ENCODE data around the gene FOLR3. TPM values are rescaled to one million over a fixed set of nuclear protein-coding genes. Genes with fewer than 3 reads are reported as not detected.
"Not testable (repeated sequence)": the region's sequence is repeated elsewhere in the genome, so short reads cannot be mapped to it uniquely, and the experiment has no call there.

Gene FOLR3
- total RNA-seq, 2 donors from 2014 or later: not detected

DNA sequence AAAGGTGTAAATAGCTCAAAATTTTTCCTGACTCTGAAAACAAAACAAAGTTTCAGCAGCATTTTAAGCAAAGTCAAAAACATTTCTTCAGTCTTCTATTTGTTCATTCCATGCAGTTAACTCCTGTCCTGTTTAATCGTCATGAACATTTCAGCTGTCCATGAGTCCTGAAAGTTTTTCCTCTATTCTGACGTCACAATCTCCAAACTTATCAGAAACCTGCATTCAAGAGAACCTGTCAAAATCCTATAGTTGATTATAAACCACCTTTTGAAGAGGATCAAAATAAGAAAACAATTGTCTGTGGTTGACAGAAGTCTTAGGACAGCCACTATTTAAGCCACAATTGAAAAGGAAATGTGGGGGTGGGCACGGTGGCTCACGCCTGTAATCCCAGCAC, 15.4 kb downstream of the FOLR3 start:
- no peak for ATAC-seq (ENCODE audit: insufficient number of reproducible peaks, low FRiP score, low read depth)
- no peak for DNase-seq (ENCODE audit: low spot score)
- Histone ChIP-seq H3K4me3 (no peak overlapping the region), H3K36me3 (no peaks in the 10 kb centered on the region), H3K27ac (no peak overlapping the region), H3K27me3 (replicated peaks; ENCODE audit: insufficient read depth) (no peaks in the 10 kb centered on the region), H3K9me3 (no peaks in the 10 kb centered on the region), H3K4me1 (ENCODE audit: control insufficient read depth in 1 of 2, low read depth in 2 of 2) (no peaks in the 10 kb centered on the region)
- TF ChIP-seq, protein P1, sequence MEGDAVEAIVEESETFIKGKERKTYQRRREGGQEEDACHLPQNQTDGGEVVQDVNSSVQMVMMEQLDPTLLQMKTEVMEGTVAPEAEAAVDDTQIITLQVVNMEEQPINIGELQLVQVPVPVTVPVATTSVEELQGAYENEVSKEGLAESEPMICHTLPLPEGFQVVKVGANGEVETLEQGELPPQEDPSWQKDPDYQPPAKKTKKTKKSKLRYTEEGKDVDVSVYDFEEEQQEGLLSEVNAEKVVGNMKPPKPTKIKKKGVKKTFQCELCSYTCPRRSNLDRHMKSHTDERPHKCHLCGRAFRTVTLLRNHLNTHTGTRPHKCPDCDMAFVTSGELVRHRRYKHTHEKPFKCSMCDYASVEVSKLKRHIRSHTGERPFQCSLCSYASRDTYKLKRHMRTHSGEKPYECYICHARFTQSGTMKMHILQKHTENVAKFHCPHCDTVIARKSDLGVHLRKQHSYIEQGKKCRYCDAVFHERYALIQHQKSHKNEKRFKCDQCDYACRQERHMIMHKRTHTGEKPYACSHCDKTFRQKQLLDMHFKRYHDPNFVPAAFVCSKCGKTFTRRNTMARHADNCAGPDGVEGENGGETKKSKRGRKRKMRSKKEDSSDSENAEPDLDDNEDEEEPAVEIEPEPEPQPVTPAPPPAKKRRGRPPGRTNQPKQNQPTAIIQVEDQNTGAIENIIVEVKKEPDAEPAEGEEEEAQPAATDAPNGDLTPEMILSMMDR (IDR thresholded peaks at IDR 0.05): no peak

DNA sequence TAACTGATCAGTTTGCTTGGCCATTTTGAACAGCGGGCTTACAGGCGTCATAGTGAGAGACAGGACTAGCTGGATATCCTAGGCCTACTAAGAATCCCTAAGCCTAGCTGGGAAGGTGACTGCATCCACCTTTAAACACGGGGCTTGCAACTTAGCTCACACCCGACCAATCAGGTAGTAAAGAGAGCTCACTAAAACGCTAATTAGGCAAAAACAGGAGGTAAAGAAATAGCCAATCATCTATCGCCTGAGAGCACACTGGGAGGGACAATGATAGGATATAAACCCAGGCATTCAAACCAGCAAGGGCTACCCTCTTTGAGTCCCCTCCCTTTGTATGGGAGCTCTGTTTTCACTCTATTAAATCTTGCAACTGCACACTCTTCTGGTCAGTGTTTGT, 18.3 kb downstream of the FOLR3 start:
- ATAC-seq (ENCODE audit: insufficient number of reproducible peaks, low FRiP score, low read depth); H3K36me3 ChIP-seq; H3K4me1 ChIP-seq (ENCODE audit: control insufficient read depth in 1 of 2, low read depth in 2 of 2); H3K27ac ChIP-seq; H3K9me3 ChIP-seq; DNase-seq (ENCODE audit: low spot score); H3K4me3 ChIP-seq; H3K27me3 ChIP-seq (replicated peaks; ENCODE audit: insufficient read depth): not testable (repeated sequence)

- H3K27me3 ChIP-seq (replicated peaks; ENCODE audit: insufficient read depth): no peaks in the 10 kb centered on the region
- TF ChIP-seq, protein P1 (IDR thresholded peaks at IDR 0.05): no peak
- H3K4me1 ChIP-seq (ENCODE audit: control insufficient read depth in 1 of 2, low read depth in 2 of 2): no peaks in the 10 kb centered on the region
- H3K4me3 ChIP-seq: no peak overlapping the region
- DNase-seq (ENCODE audit: low spot score) (no peak), ATAC-seq (ENCODE audit: insufficient number of reproducible peaks, low FRiP score, low read depth) (no peak)
- no peaks in the 10 kb centered on the region for H3K9me3 ChIP-seq
- H3K27ac ChIP-seq: no peak overlapping the region
- no peaks in the 10 kb centered on the region for H3K36me3 ChIP-seq
These were observed 19.3 kb downstream of the FOLR3 start for GRCh38 chr11:72154816-72155215.

DNA sequence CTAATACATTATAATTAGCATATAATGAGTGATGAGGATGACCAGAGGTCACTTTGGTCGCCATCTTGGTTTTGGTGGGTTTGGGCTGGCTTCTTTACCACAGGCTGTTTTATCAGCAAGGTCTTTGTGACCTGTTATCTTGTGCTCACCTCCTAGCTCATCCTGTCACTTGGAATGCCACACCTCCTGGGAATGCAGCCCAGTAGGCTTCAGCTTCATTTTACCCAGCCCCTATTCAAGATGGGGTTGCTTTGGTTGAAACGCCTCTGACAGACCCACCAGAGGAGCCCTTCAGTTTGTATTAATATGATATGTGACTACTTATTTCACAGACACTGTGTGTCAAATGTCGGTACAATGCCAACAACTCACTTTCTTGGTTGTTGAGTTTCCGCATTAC, 20.2 kb downstream of the FOLR3 start:
- no peak overlapping the region for H3K27ac ChIP-seq
- no peaks in the 10 kb centered on the region for H3K9me3 ChIP-seq
- TF ChIP-seq, protein P1 (IDR thresholded peaks at IDR 0.05): no peak
- H3K4me3 ChIP-seq: no peak overlapping the region
- H3K36me3 ChIP-seq: no peaks in the 10 kb centered on the region
- no peaks in the 10 kb centered on the region for H3K27me3 ChIP-seq (replicated peaks; ENCODE audit: insufficient read depth)
- DNase-seq (ENCODE audit: low spot score) (no peak), ATAC-seq (ENCODE audit: insufficient number of reproducible peaks, low FRiP score, low read depth) (no peak)
- no peaks in the 10 kb centered on the region for H3K4me1 ChIP-seq (ENCODE audit: control insufficient read depth in 1 of 2, low read depth in 2 of 2)

- no peak for DNase-seq (ENCODE audit: low spot score)
- TF ChIP-seq, protein P1 (IDR thresholded peaks at IDR 0.05): no peak
- ATAC-seq (ENCODE audit: insufficient number of reproducible peaks, low FRiP score, low read depth): no peak
- Histone ChIP-seq H3K9me3 (no peaks in the 10 kb centered on the region), H3K4me1 (ENCODE audit: control insufficient read depth in 1 of 2, low read depth in 2 of 2) (no peaks in the 10 kb centered on the region), H3K36me3 (no peaks in the 10 kb centered on the region), H3K27me3 (replicated peaks; ENCODE audit: insufficient read depth) (no peaks in the 10 kb centered on the region), H3K4me3 (no peak overlapping the region), H3K27ac (no peak overlapping the region)
These were observed 21.6 kb downstream of the FOLR3 start for GRCh38 chr11:72157131-72157530.

DNA sequence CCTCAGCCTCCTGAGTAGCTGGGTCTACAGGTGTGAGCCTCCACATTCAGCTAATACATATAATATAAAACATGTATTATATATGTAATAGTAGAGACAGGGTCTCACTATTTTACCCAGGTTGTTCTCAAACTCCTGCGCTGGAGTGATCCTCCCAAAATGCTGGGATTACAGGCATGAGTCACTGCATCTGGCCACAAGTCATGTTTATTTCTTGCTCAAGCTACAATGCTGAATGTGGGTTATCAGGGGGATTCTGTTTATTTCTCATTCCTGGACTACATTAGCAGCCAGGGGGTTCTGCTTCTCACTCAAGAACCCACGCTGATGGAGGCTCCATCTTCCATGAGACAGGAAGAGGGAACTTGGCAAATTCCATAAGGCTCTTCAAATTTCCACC, 24.8 kb downstream of the FOLR3 start:
- H3K36me3 ChIP-seq: no peaks in the 10 kb centered on the region
- no peak overlapping the region for H3K4me3 ChIP-seq
- TF ChIP-seq, protein P1 (IDR thresholded peaks at IDR 0.05): no peak
- ATAC-seq (ENCODE audit: insufficient number of reproducible peaks, low FRiP score, low read depth) (no peak), DNase-seq (ENCODE audit: low spot score) (no peak)
- H3K9me3 ChIP-seq: no peaks in the 10 kb centered on the region
- no peak overlapping the region for H3K27ac ChIP-seq
- no peaks in the 10 kb centered on the region for H3K27me3 ChIP-seq (replicated peaks; ENCODE audit: insufficient read depth)
- no peaks in the 10 kb centered on the region for H3K4me1 ChIP-seq (ENCODE audit: control insufficient read depth in 1 of 2, low read depth in 2 of 2)
